WTC11 (cell line): ENCODE data around the gene RIN2. TPM values are rescaled to one million over a fixed set of nuclear protein-coding genes. Genes with fewer than 3 reads are reported as not detected.

Experiments used
- ATAC-seq: fragments of 200-7000 bp; cut with Tn5 transposase; 2 replicates; pipeline ENCODE4 v1.10.0; 2021; ENCODE audit warnings: mild to moderate bottlenecking, moderate library complexity
- CTCF ChIA-PET: fragments of 300-600 bp; sonication (Branson Sonifier 250); formaldehyde crosslinking; loops from one replicate; lab custom pipeline; 2021; ENCODE audit warnings: antibody characterized with exemption; lab: Charles Lee
- POLR2A ChIA-PET: fragments of 350-600 bp; sonication (Branson Sonifier 250); formaldehyde crosslinking; loops from one replicate; lab custom pipeline; 2021; ENCODE audit warnings: antibody characterized with exemption; lab: Charles Lee
- DNase-seq: peaks from one replicate; pipeline ENCODE4 v3.0.0; 2021; ENCODE audit warnings: low spot score
- H3K27ac Mint-ChIP-seq: 2 replicates; pipeline ENCODE4 v1.8.0; 2021; ENCODE audit warnings: mixed read lengths
- H3K27me3 Mint-ChIP-seq: 2 replicates; pipeline ENCODE4 v1.8.0; 2021; ENCODE audit warnings: low read depth, mild to moderate bottlenecking, moderate library complexity, mixed read lengths
- H3K36me3 Mint-ChIP-seq: 2 replicates; pipeline ENCODE4 v1.8.0; 2021; ENCODE audit warnings: mixed read lengths
- H3K4me1 Mint-ChIP-seq: 2 replicates; pipeline ENCODE4 v1.8.0; 2022; ENCODE audit warnings: mixed read lengths
- H3K4me3 Mint-ChIP-seq: 2 replicates; pipeline ENCODE4 v1.8.0; 2021; ENCODE audit warnings: mild to moderate bottlenecking, moderate library complexity, mixed read lengths
- H3K9me3 Mint-ChIP-seq: 2 replicates; pipeline ENCODE4 v1.8.0; 2021; ENCODE audit warnings: mixed read lengths
- CREM ChIP-seq: sonication (generic); formaldehyde crosslinking; IDR thresholded peaks from 2 replicates; pipeline ENCODE4 v1.8.1; 2022; ENCODE audit warnings: mild to moderate bottlenecking, missing genetic modification reagents, moderate library complexity
- EMX1 ChIP-seq: fragments of 250-450 bp; sonication (Bioruptor Pico); IDR thresholded peaks from 2 replicates; pipeline ENCODE4 v1.8.0; 2021; ENCODE audit warnings: mild to moderate bottlenecking
- GABPB1 ChIP-seq: sonication (generic); formaldehyde crosslinking; IDR thresholded peaks from 2 replicates; pipeline ENCODE4 v1.8.1; 2023; ENCODE audit warnings: mild to moderate bottlenecking, missing genetic modification reagents
- HMGA2 ChIP-seq: fragments of 250-450 bp; sonication (Bioruptor Pico); IDR thresholded peaks from 2 replicates; pipeline ENCODE4 v1.4.0; 2021; ENCODE audit warnings: mild to moderate bottlenecking, moderate library complexity
- NFATC4 ChIP-seq: fragments of 250-450 bp; sonication (Bioruptor Pico); IDR thresholded peaks from 2 replicates; pipeline ENCODE4 v1.9.0; 2021; ENCODE audit warnings: mild to moderate bottlenecking
- NR3C1 ChIP-seq: sonication (generic); formaldehyde crosslinking; conservative IDR thresholded peaks from 2 replicates; pipeline ENCODE4 v1.8.1; 2023; ENCODE audit warnings: low read depth, mild to moderate bottlenecking, missing genetic modification reagents
- PREB ChIP-seq: sonication (generic); formaldehyde crosslinking; IDR thresholded peaks from 2 replicates; pipeline ENCODE4 v1.8.1; 2022; ENCODE audit warnings: mild to moderate bottlenecking, missing genetic modification reagents, moderate library complexity, borderline replicate concordance
- RELA ChIP-seq: sonication (generic); formaldehyde crosslinking; IDR thresholded peaks from 2 replicates; pipeline ENCODE4 v1.8.1; 2022; ENCODE audit warnings: missing genetic modification reagents, mild to moderate bottlenecking, borderline replicate concordance
- SMAD4 ChIP-seq: sonication (generic); formaldehyde crosslinking; IDR thresholded peaks from 2 replicates; pipeline ENCODE4 v1.8.0; 2022; ENCODE audit warnings: mild to moderate bottlenecking, missing genetic modification reagents
- SOX15 ChIP-seq: fragments of 250-450 bp; sonication (Bioruptor Pico); IDR thresholded peaks from 2 replicates; pipeline ENCODE4 v1.9.0; 2021; ENCODE audit warnings: mild to moderate bottlenecking
- TCF7 ChIP-seq: sonication (generic); formaldehyde crosslinking; IDR thresholded peaks from 2 replicates; pipeline ENCODE4 v1.8.0; 2022; ENCODE audit warnings: mild to moderate bottlenecking, low read depth, missing genetic modification reagents, moderate library complexity
- TEAD4 ChIP-seq: sonication (generic); formaldehyde crosslinking; IDR thresholded peaks from 2 replicates; pipeline ENCODE4 v1.8.0; 2022; ENCODE audit warnings: mild to moderate bottlenecking, missing genetic modification reagents
- ZBTB21 ChIP-seq: sonication (generic); formaldehyde crosslinking; IDR thresholded peaks from 2 replicates; pipeline ENCODE4 v1.8.1; 2023; ENCODE audit warnings: mild to moderate bottlenecking, missing genetic modification reagents, borderline replicate concordance
- ZNF121 ChIP-seq: sonication (generic); formaldehyde crosslinking; IDR thresholded peaks from 2 replicates; pipeline ENCODE4 v1.8.0; 2023; ENCODE audit warnings: missing genetic modification reagents
- ZNF138 ChIP-seq: sonication (generic); formaldehyde crosslinking; conservative IDR thresholded peaks from 2 replicates; pipeline ENCODE4 v1.8.1; 2022; ENCODE audit warnings: mild to moderate bottlenecking, moderate library complexity, missing genetic modification reagents
- ZNF219 ChIP-seq: sonication (generic); formaldehyde crosslinking; IDR thresholded peaks from 2 replicates; pipeline ENCODE4 v1.8.0; 2023; ENCODE audit warnings: missing genetic modification reagents, mild to moderate bottlenecking, borderline replicate concordance
- ZNF263 ChIP-seq: sonication (generic); formaldehyde crosslinking; IDR thresholded peaks from 2 replicates; pipeline ENCODE4 v1.8.1; 2022; ENCODE audit warnings: low read depth, mild to moderate bottlenecking, moderate library complexity, missing genetic modification reagents
- ZNF317 ChIP-seq: sonication (generic); formaldehyde crosslinking; IDR thresholded peaks from 2 replicates; pipeline ENCODE4 v1.8.1; 2023; ENCODE audit warnings: low read depth, mild to moderate bottlenecking, moderate library complexity, missing genetic modification reagents, borderline replicate concordance
- ZNF416 ChIP-seq: fragments of 250-450 bp; sonication (Bioruptor Pico); IDR thresholded peaks from 2 replicates; pipeline ENCODE4 v1.9.0; 2021; ENCODE audit warnings: mild to moderate bottlenecking, inconsistent platforms
- ZNF423 ChIP-seq: fragments of 250-450 bp; sonication (Bioruptor Pico); IDR thresholded peaks from 2 replicates; pipeline ENCODE4 v2.1.2; 2022; ENCODE audit warnings: mild to moderate bottlenecking, moderate library complexity
- ZNF671 ChIP-seq: fragments of 250-450 bp; sonication (Bioruptor Pico); IDR thresholded peaks from 2 replicates; pipeline ENCODE4 v1.8.0; 2021; ENCODE audit warnings: mild to moderate bottlenecking
- total RNA-seq: library from RNA; stranded (reverse); gene quantifications from 3 replicates; pipeline ENCODE4 v1.2.3, GENCODE V29; 2021
- TF ChIP-seq, protein P1 (sequence below): sonication (generic); formaldehyde crosslinking; IDR thresholded peaks from 2 replicates; pipeline ENCODE4 v1.8.1; 2023; ENCODE audit warnings: mild to moderate bottlenecking, missing genetic modification reagents, moderate library complexity
- TF ChIP-seq, protein P2 (sequence below): fragments of 250-450 bp; sonication (Bioruptor Pico); IDR thresholded peaks from 2 replicates; pipeline ENCODE4 v1.9.0; 2021; ENCODE audit warnings: moderate library complexity, mild to moderate bottlenecking, inconsistent platforms, borderline replicate concordance
- TF ChIP-seq, protein P3 (sequence below): sonication (generic); formaldehyde crosslinking; IDR thresholded peaks from 2 replicates; pipeline ENCODE4 v1.8.1; 2023; ENCODE audit warnings: mild to moderate bottlenecking, missing genetic modification reagents
- TF ChIP-seq, protein P4 (sequence below): sonication (generic); formaldehyde crosslinking; IDR thresholded peaks from 2 replicates; pipeline ENCODE4 v1.8.0; 2022; ENCODE audit warnings: mild to moderate bottlenecking, missing genetic modification reagents

RIN2 gene
- total RNA-seq, 1 experiment from 2014 or later = 4.3 TPM

GRCh38 chr20:19710336-19711120 is 47.5 kb upstream of the RIN2 start (continued):
- TF ChIP-seq ZNF416 (CRISPR knock-in tag) (no peak), TEAD4 (CRISPR knock-in tag) (no peak), ZNF671 (CRISPR knock-in tag) (no peak)
- TF ChIP-seq, protein P1, sequence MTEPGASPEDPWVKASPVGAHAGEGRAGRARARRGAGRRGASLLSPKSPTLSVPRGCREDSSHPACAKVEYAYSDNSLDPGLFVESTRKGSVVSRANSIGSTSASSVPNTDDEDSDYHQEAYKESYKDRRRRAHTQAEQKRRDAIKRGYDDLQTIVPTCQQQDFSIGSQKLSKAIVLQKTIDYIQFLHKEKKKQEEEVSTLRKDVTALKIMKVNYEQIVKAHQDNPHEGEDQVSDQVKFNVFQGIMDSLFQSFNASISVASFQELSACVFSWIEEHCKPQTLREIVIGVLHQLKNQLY (CRISPR knock-in tag) = no peak
- TF ChIP-seq, all 79 proteins: peak for 0

- H3K4me3 Mint-ChIP-seq = no peak overlapping the region
- no peak for DNase-seq
- POLR2A ChIA-PET = no interaction called here
- TF ChIP-seq ZNF138 (CRISPR knock-in tag) (no peak), ZNF423 (CRISPR knock-in tag) (no peak), ZBTB21 (no peak), CREM (no peak), NFATC4 (CRISPR knock-in tag) (no peak), SMAD4 (no peak), ZNF121 (no peak), ZNF317 (CRISPR knock-in tag) (no peak), ZNF671 (CRISPR knock-in tag) (no peak), ZNF263 (CRISPR knock-in tag) (no peak), RELA (CRISPR knock-in tag) (no peak), EMX1 (no peak), HMGA2 (CRISPR knock-in tag) (no peak)
- TF ChIP-seq, protein P2, sequence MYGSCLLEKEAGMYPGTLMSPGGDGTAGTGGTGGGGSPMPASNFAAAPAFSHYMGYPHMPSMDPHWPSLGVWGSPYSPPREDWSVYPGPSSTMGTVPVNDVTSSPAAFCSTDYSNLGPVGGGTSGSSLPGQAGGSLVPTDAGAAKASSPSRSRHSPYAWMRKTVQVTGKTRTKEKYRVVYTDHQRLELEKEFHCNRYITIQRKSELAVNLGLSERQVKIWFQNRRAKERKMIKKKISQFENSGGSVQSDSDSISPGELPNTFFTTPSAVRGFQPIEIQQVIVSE = no peak
- TF ChIP-seq, protein P3, sequence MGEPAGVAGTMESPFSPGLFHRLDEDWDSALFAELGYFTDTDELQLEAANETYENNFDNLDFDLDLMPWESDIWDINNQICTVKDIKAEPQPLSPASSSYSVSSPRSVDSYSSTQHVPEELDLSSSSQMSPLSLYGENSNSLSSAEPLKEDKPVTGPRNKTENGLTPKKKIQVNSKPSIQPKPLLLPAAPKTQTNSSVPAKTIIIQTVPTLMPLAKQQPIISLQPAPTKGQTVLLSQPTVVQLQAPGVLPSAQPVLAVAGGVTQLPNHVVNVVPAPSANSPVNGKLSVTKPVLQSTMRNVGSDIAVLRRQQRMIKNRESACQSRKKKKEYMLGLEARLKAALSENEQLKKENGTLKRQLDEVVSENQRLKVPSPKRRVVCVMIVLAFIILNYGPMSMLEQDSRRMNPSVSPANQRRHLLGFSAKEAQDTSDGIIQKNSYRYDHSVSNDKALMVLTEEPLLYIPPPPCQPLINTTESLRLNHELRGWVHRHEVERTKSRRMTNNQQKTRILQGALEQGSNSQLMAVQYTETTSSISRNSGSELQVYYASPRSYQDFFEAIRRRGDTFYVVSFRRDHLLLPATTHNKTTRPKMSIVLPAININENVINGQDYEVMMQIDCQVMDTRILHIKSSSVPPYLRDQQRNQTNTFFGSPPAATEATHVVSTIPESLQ (CRISPR knock-in tag) = no peak
- TF ChIP-seq, protein P4, sequence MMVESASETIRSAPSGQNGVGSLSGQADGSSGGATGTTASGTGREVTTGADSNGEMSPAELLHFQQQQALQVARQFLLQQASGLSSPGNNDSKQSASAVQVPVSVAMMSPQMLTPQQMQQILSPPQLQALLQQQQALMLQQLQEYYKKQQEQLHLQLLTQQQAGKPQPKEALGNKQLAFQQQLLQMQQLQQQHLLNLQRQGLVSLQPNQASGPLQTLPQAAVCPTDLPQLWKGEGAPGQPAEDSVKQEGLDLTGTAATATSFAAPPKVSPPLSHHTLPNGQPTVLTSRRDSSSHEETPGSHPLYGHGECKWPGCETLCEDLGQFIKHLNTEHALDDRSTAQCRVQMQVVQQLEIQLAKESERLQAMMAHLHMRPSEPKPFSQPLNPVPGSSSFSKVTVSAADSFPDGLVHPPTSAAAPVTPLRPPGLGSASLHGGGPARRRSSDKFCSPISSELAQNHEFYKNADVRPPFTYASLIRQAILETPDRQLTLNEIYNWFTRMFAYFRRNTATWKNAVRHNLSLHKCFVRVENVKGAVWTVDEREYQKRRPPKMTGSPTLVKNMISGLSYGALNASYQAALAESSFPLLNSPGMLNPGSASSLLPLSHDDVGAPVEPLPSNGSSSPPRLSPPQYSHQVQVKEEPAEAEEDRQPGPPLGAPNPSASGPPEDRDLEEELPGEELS (CRISPR knock-in tag) = no peak
- TF ChIP-seq, all 79 proteins: peak for 0
- Mint-ChIP-seq H3K9me3 (peaks cover 19% of the 10 kb centered on the region), H3K36me3 (peaks cover 9% of the 10 kb centered on the region), H3K4me1 (no peaks in the 10 kb centered on the region; the same call in 1 of the 2 replicates), H3K27ac (no peak overlapping the region), H3K27me3 (peaks cover 2% of the 10 kb centered on the region; the same call in 1 of the 2 replicates)
- ATAC-seq = no peak
- CTCF ChIA-PET = no interaction called here
Observed at GRCh38 chr20:19711126-19711525, 46.9 kb upstream of the RIN2 start.

- POLR2A ChIA-PET = no interaction called here
- peaks cover 34% of the 10 kb centered on the region for H3K9me3 Mint-ChIP-seq
- CTCF ChIA-PET = no interaction called here
- no peak overlapping the region for H3K4me3 Mint-ChIP-seq
- H3K27ac Mint-ChIP-seq = no peak overlapping the region
- DNase-seq (no peak), ATAC-seq (no peak)
- H3K27me3 Mint-ChIP-seq = peaks cover 2% of the 10 kb centered on the region; the same call in 1 of the 2 replicates
- H3K36me3 Mint-ChIP-seq = peaks cover 23% of the 10 kb centered on the region
- H3K4me1 Mint-ChIP-seq = no peaks in the 10 kb centered on the region; the same call in 1 of the 2 replicates
- TF ChIP-seq GABPB1 (CRISPR knock-in tag) (no peak), ZNF416 (CRISPR knock-in tag) (no peak), ZNF219 (no peak), TCF7 (CRISPR knock-in tag) (no peak), NR3C1 (CRISPR knock-in tag) (no peak), SOX15 (CRISPR knock-in tag) (no peak), RELA (CRISPR knock-in tag) (no peak), PREB (CRISPR knock-in tag) (no peak)
Observed at GRCh38 chr20:19712721-19713260, 45.3 kb upstream of the RIN2 start.
